ENCODE data around the gene UTP11.
A peak's percentile ranks its signal among the peaks of the same experiment; 100 is the strongest.

The UTP11 gene

DNA sequence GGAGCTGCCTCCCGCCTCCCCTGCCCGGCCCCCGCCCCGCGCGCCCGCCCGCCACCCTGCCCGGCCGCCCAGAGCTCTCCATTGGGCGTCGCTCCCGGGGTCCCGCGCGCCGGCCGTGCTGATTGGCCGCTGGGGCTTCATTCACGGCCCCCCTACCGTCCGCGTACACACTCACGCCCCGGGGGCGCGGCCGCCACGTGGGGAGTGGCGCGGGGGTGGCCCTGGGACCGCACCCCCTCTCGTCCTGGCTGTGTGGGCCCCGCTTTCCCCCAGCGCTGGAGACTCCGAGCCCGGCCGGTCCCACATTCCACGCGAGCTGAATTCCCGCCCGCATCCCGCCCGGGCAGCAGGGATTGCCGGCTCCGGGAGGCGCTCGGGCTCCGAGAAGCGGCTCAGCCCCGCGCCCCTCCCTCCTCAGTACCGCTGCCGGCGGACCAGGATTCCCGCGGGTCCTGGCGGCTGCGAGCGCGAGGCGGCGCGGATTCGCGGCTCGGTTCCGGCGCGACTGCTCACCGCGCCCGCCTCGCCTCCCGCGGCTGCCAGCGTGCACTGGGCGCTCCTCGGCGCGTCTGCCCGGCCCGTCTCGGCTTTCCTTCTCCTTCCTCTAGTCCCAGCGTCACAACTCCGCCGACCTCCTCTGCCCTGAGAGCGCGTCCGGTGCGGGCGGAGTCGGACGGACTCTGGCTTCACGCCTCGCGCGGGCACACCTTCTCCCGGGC, 34.5 kb downstream of the UTP11 start:
- peak; percentile 86 for DNase-seq

DNA sequence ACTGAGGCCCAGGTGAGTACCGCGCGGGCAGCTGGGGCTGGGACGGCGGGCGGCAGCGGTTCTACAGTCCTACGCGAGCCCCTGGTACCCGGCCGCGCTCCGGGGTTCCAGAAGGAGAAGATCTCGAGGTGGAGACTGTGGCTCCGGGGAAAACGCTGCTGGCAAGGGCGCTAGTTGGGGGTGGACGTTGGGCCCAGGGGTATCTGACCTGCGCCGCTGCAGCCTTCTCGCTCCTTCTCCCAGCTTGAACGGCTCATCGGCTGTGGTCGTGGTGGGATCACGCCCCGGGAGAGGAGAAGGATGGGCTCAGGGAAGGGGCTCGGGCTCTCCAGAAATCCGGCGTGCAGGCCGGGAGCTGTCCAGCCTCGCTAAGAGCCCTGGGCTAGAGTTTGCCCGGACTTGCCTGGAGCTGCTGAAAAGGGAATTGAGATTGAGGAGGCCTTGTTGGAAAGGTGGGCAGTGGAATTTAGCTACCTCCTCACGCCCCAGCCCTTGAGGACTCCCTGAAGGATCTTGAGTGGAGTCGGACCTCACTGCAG, 35.1 kb downstream of the UTP11 start:
- no peak for DNase-seq

DNA sequence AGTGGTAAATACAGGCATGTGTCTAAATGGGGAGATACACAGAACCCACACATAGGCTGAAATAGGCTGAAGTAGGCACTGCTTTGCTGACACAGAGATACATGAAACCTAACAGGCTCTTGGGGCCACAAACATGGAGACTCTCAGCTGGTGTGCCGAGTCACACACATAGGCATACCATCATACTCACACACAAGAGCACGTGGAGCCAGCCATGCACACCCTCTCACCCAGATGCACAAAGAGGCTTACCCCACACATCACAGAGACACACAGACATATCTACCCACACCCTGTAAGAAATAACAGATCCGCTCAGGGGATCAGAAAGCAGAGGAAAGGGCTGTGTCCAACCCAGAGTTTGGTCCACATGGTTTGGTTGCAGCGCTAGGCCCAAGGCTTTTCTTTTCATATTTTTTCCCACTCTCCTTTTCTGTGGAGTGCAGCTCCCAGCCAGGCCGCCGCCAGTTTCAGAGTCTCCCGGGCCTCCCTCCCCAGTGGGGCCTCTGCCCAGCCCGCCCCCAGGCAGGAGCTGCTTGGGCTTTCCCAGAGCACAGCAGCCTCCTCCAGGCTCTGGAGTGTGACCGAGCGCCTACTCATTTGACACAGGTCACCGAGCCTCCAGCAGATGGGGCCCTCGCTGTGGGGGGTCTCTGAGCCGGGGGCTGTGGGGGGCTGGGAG, 38.0 kb downstream of the UTP11 start:
- no peak for DNase-seq

DNA sequence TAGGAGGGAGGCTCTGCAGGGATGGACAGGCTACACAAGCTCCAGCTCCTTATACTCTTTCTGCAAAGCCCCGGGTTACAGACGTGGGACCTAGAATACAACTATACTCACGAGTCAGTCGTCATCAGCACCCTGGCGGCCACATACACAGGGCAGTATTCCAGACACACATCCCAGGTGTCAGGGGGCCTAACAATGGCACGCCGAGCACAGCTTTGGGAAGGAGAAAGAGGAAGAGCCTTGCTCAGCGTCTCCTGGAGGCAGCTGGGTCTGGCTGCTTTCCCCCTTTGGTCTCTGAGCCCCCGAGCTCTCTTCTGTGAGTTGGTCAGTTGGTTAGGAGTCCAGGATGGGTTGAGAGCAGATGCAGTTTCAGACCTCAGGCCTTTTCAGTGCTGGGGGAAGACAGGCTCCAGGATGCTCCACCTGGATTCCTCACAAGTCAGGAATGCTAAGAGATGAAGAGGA, 38.6 kb downstream of the UTP11 start:
- DNase-seq: no peak

DNA sequence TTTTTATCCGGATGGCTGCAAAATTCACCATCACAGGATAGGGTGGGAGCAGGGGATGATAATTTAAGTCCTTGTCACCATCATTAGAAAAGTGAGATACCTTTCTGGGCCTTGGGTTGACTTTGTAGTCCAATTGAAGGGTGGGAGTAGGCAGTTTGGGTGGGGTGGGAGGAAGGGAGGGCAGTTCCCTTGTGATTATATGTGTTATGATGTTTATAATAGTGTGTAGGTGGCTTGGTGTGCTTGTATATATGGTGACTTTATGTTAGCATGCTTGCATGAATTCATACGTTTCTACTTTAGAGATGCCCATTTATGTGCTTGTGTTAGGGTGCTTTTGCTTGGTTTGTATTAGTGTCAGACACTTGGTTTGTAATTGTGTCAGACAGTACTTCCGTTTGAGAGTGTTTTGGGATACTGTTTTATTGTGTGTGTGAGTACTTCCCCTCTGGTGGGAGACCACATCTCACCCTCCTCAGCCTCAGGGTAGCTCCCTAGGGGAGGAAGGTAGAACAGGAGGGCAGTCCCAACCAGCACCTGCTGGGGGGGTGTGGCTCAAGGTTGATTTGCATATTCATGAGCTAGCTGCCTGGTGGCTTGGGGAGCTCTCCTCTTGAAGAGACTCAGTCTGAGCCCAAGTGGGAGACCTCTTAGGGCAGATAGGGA, 40.3 kb downstream of the UTP11 start:
- DNase-seq: no peak

DNA sequence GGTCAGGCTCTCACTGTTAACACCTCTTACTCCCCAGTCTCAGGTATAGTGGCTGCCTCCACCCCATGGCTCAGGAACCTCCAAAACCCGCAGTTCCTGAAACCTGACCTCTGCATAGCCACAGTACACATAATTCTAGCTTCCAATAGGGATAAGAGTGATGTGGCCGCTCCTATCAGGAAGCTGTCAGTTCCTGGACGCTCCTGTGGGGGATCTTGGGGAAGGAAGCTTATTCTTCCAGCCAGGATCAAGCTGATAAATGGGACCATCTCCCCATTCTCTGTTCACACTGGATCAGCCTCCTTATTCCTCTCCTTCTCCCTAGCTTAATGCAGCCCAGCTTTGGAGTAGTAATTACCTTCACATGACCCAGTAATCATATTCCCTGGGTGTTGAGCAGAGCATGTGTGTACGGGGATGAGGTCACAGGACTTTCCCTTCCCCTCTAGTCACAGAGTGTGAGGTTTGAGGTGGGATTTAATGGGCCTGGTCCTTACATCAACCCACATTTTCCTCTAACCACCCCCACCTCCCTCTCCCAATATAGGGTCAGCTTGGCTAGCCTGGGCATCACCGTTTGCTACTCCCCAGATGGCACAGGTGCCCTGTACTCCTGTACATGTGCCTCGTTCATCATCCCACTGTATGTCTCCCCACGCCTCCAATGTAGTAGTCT, 41.0 kb downstream of the UTP11 start:
- no peak for DNase-seq

DNA sequence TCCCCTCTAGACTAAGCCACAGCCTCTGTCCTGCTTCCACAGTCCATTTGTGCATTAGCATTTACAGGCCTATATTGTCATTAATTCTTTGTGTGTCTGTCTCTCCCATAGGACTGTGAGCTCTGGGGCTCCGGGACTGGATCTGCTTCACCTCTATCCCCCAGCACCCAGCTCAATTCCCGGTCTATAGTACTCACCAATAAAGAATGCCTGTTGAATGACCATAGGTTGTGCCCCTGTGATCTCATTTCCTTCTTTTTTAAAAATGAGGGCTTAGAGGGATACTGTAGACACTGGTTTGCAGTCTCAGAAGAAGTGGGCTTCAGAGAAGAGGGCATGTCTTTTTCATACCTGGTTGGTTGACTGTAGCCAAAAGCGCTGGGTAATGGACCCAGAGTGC, 42.9 kb downstream of the UTP11 start:
- no peak for DNase-seq

DNA sequence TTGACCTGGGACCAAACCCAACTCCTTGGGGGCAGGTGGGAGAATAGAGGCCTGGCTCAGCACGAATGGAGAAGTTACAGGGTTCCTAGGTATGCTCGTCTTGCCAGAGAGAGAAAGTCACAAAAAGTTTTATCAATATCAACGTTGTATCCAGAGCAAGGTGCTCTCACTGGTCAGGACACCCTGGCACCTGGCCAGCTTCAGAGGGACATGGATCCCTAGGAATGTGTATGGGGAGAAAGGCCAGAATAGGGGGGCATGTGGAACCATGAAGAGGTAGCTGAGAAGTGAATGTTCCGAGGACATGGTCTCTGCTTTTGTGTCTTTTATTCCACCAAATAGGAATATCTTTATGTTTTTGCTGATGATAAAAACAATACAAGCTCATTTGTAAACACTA, 43.4 kb downstream of the UTP11 start:
- DNase-seq: no peak

DNA sequence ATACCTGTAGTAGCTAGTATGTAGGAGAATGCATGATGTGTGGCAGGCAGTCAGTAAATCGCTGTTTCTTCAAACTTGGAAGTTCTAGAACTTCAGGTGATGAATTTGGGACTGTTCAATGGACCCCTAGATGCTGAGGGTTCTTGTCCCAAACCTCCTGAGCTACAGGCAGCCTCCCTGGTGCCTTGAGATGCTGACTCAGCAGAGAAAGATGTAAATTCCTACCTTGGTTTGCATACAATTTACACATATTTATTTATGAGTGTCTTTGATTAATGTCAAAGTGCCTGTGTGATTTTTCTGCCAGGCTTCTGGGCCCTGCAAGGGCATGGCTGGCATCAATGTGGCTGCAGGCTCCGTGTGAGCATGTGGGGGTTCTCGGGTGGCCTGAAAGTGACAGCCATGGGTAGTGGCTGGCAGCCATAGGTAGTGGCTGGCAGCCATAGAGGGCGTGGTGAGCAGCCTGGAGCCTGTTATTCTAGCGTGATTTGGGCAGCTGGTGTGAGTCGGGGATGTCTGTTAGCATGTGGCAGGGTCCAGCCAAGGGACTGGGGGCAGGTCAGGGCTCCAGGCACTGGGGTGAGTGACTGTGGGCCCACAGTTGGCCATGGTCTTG, 47.2 kb downstream of the UTP11 start:
- no peak for DNase-seq

DNA sequence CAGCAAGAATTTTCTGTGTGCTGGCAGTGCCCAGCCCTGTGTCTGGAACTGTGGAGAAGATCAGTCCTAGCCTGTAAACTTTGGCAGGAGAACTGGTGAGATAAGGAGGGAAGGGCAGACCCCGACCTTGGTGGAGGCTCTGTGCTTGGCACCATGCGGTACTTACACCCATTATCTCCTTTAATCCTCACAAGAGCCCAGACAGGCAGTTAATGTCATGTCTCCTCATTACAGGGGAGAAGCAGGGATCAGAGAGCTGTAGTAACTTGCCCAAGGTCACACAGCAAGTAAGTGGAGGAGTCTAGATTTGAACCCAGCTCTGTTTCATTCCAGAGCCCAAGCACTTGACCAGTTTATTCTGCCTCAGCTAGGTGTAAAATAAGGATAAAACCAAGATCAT, 48.0 kb downstream of the UTP11 start:
- DNase-seq: no peak

DNA sequence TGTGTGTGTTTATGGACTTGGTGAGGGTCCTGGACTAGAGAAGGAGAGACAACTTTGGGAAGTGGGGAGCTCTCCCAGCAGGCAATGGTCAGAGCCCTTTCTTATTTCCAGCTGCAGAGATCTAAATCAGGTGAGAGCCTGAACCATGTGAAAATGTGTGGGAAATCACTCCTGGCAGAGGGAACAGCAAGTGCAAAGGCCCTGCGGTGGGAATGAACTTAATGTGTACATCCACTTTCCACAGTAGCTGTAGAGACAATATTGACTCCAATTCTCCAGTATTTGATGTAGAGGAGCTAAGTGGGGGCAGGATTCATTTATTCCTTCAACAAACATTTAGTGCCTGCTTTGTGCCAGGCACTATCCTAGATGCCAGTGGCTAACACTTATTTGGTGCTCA, 48.8 kb downstream of the UTP11 start:
- DNase-seq: no peak

DNA sequence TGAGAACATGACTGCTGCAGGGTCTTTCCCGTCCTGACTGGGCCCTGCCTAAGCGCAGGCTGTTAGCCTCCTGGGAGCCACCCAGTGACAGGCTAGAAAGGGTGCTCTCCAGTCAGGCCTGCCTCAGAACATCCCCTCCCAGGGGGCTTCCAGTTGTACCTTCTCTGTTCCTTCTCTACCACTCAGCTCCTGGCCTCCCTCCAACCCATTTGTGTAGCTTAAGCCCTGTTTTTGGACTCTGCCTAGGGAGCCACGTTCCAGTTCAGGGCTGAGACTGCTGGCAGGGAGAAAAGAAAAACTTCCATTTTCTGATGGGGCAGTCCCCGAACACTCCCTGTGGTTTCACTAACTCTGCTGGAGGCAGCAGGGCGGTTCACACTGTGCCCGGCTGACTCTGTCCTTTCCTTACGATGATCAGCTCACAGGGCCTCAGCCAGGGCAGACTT, 49.4 kb downstream of the UTP11 start:
- no peak for DNase-seq

DNA sequence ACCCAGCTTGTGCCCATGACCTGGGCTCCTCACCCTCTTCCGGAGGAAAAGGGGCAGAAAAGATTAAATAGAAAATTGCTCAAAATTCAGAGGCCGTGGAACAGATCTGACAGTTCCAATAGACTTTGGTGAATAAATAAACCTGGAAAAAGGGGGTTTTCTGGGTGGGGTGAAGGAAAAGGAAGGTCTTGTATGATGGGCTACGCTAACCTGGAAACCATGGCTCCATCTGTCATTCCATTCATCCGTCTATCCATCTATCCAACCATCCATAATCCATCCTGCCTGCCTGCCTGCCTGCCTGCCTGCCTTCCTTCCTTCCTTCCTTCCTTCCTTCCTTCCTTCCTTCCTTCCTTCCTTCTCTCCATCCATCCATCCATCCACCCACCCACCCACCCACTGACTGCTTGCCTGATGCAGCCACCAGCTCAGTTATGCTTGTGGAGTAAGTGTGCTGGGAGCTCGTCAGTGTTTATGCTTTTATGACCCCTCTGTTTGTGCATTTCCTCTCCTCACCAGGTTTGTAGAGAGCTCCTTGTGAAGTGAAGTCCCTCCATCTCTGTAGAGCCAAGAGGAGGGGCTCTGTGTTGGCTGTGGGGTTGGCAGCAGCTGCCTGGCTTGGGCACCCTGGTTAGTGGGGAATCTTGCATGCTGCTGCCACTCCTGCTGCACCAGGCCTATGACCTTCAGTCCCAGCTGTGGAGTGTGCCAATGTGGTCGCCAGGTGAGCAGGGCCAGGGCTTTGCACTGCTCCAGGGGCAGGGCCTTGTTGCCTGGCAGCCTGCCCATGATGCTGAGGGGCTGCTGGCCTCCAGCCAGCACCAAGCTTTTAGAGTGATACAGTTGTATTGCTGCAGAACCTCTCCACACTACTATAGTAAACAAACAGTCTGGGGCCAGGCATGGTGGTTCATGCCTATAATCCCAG, 50.1 kb downstream of the UTP11 start:
- peak; percentile 97 for DNase-seq

DNA sequence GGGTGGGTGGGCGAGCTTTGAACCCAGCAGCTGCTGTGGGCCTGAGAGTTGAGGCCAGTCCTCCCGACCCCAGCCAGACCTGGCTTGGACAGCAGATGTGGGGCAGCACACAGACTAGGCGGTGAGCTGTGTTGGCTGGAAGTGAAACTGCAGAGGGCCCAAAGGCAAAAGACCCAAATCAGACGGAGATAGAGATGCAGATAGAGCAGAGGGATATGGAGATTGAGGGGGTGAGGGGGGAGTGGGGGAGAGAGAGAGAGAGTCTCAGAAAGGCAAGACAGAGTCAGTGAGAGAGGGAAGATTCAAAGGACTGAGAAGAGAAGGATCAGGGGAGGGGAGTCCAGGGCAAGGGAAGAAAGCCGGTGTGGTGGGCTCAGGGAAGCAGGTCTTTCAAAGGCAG, 51.1 kb downstream of the UTP11 start:
- DNase-seq: no peak

DNA sequence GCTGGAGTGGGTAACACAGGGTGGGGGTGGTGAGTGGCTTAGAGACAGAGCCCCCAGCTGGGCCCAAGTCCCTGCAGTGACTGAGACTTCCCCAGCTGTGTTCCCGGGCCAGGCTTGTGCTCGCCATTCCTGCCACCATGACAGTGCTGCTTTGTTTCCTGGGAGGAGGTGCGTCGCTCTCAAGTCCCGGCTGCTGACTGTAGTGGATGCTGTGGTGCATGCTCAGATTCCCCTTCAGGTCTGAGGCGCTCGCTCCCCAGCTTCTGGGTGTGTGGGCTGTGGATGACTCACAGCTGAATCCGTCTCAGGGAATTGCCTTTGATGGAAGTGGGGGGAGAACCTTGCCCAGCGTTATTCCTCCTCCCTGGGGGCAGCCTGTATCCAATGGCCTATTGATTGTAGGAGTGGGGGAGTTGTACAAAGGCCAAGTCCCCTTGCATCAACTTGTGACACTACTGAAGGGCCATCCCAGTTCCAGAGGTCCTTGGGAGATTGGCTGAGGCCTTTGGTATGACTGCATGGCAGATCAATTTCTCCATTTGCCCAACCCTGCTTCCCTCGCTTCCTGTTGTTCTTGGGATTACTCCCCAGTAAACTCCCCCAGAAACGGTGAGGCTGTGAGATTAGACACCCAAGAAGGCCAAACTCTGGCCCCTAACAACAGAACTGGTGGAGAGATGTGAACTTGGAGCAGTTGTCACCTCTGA, 51.8 kb downstream of the UTP11 start:
- DNase-seq: no peak

DNA sequence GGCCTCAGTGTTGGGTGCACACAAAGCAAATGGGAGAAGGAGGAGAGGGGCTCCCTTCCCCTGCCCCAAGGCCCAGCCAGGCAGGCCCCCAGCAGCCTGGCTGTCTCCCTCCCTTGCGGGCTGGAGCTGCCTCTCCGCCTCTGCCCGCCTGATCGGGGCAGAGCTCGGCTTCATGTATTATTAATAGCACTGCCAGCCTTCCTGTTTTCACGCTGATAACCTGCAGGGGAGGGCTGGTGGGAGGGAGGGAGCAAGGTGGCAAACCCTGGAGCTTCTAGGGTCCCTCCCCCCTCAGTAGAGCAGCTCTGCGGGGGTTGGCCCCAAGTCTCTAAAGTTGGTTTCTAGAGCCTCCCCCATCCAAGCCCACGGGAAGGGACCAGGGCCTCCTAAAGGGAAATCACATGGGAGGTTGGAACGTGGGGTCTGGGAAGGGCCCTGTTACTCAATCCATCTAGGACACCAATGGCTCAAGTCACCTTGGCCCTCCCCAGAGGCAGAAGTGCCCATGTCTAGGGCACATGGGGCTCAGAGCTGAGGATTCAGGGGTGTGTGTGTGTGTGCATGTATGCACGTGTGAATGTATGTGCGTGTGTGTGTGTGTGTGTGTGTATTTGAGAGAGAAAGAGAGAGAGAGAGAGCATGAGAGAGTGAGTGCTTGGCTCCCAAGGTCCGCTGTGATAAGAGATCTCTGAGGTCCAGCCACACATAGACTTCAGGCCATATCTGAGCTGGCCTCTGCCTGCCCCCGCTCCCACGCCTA, 55.9 kb downstream of the UTP11 start:
- no peak for DNase-seq

DNA sequence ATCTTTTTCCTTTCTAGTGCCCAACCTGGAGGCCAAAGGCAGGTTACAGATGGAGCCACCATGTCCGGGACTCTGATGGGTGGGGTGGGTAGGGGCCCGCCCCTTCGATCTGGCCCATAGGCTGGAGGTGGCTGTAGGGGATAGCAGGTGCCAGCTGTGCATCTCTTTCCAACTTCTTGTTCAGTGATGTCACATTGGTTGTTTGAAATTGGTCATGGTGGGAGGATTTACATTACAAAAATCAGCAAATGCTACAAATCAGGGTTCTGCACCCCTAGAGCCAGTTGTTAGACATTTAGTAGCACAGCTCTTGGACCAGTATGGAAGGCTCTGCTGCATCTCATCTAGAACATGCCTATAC, 56.4 kb downstream of the UTP11 start:
- DNase-seq: no peak

DNA sequence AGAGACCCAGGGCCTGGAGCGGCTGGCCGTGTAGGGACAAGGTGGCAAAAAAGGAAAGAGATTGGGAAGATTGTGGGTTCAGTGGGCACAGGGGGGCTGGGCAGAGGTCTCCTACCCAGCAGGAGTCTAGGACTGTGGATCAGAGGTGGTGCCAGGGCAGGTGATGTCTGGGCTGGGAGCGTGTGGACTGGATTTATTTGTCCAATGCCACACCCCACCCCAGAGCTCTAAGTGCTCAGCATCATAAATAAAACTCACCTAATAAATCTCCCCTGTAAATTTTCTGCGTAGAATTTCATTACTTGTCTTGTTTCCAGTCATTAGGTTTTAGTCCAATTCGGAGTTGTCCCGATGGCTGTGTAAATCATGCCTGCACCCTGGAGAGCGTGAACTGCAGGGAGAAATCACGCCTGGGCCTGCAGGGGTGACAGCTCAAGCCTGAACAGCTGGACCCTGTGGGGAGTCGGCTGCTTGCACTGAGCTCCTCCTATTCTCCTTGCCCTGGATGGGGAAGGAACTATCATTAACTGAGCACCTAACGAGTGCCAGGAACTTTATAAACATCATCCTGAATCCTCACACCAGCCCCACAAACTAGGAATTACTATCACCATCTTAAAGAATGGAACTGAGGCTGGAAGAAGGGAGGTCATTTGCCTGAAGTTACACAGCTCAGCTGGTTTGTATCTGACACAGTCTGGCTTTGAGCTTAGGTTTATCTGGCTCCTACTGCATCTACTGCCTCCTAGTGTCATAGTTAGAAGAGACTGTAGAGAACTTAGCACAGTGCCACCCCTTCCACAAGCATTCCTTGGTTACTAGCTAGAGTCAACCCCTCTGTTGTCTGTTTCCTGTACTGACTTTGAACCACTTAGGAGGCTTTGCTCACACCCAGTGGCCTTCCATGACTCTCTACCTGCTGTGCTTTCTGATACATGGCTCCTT, 59.0 kb downstream of the UTP11 start:
- no peak for DNase-seq

DNA sequence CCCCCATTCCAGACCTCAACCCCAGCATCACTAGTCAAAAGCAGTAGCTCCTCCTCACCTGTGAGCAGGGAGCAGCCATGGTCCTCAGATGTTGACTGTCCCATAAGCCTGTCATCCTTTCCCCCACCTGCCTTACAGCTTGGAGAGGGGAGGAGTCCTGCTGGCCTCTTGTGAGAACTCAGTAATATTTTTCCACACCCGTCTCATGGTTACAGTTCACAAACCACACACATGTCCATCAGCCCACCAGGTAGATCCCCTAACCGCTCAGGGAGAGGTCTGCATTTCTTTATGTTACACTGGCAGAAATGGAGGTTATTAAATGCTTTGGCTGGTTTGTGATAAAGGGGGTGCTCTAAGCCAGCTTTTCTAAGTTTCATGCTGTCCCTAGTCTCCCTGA, 60.3 kb downstream of the UTP11 start:
- DNase-seq: no peak

Data from NCI-H1092 (cell line).